Tibial nerve (tissue), 3 donors: ENCODE measurements around the gene LIN7A.
"Not testable (repeated sequence)": the region's sequence is repeated elsewhere in the genome, so short reads cannot be mapped to it uniquely, and the experiment has no call there.

ENCODE experiments used
- CTCF ChIP-seq, 5 experiments: fragments of 200-600 bp in 3 of 5; fragments of 450-650 bp in 2 of 5; sonication (generic) in 3 of 5; IDR thresholded peaks; one replicate each; pipeline ENCODE4 v1.5.1; 2016 to 2019; ENCODE audit warnings: antibody characterized with exemption in 5 of 5, mild to moderate bottlenecking in 3 of 5, moderate library complexity in 2 of 5
- POLR2A ChIP-seq, 2 donors: fragments of 450-650 bp; IDR thresholded peaks; one replicate each; pipeline ENCODE4 v1.6.1; 2017; ENCODE audit warnings: antibody characterized with exemption in 2 of 2, mild to moderate bottlenecking in 2 of 2, moderate library complexity in 2 of 2

GRCh38 chr12:80788407-80788806 is 149.3 kb downstream of the LIN7A start:
- not testable (repeated sequence) for TF ChIP-seq CTCF, POLR2A (IDR thresholded peaks at IDR 0.05)
